ENCODE measurements around the gene CEMIP. TPM values are rescaled to one million over a fixed set of nuclear protein-coding genes. Genes with fewer than 3 reads are reported as not detected.
A peak's percentile ranks its signal among the peaks of the same experiment; 100 is the strongest.

The CEMIP gene
- total RNA-seq, 3 donors from 2014 or later: under 0.01 to 0.66 (median 0.59) TPM

DNA sequence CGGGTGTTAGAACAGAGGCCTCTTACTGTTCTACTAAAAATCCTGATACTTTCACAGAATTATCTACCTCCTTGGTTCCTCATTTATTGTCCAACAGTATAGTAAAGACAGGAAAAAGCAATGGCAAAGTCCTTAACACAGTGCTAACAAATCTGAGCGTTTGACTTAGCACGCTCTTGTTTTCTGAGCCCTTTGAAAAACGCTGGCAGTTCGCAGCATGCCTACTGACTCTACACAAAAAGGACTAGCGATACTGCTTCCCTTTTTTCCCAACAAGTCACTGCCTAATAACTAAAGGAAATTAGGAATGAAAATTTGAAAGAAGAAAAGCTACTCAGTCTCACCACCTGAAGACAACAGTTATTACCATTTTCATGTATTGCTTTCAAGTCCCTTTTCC, 34.8 kb upstream of the CEMIP start:
- intact Hi-C loops (cut with DNase I; ENCODE audit: low total_unique reads): no loop called here
- H3K27me3 ChIP-seq: no peaks in the 10 kb centered on the region
- H3K27ac ChIP-seq: no peak overlapping the region
- no peaks in the 10 kb centered on the region for H3K9me3 ChIP-seq
- H3K4me3 ChIP-seq: no peak overlapping the region
- H3K4me1 ChIP-seq: no peaks in the 10 kb centered on the region
- TF ChIP-seq POLR2A (IDR thresholded peaks at IDR 0.05) (no peak), POLR2AphosphoS5 (IDR thresholded peaks at IDR 0.05) (no peak)
- TF ChIP-seq, protein P1, sequence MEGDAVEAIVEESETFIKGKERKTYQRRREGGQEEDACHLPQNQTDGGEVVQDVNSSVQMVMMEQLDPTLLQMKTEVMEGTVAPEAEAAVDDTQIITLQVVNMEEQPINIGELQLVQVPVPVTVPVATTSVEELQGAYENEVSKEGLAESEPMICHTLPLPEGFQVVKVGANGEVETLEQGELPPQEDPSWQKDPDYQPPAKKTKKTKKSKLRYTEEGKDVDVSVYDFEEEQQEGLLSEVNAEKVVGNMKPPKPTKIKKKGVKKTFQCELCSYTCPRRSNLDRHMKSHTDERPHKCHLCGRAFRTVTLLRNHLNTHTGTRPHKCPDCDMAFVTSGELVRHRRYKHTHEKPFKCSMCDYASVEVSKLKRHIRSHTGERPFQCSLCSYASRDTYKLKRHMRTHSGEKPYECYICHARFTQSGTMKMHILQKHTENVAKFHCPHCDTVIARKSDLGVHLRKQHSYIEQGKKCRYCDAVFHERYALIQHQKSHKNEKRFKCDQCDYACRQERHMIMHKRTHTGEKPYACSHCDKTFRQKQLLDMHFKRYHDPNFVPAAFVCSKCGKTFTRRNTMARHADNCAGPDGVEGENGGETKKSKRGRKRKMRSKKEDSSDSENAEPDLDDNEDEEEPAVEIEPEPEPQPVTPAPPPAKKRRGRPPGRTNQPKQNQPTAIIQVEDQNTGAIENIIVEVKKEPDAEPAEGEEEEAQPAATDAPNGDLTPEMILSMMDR (IDR thresholded peaks at IDR 0.05): no peak
- no peak for DNase-seq (ENCODE audit: low spot score in 2 of 2)
- no peaks in the 10 kb centered on the region for H3K36me3 ChIP-seq

DNA sequence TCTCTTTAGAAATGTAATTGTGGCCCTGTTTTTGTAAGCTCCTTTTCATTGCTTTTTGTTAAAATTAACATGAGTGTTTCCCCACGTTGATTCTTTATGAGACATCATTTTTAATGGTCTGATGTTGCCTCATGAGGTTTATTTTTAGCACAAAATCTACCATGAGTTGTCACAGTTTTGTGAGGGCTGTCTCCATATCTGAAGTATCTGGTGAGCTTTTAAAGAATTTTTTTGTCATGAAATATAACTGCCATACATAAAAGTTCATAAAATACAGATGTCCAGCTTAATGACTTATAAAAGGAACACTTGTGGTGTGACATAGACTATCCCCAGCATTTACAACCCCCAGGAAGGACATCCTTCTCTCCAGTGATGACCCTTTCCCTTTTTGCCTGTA, 34.3 kb upstream of the CEMIP start:
- no peak overlapping the region for H3K27ac ChIP-seq
- no peaks in the 10 kb centered on the region for H3K4me1 ChIP-seq
- TF ChIP-seq, protein P1 (IDR thresholded peaks at IDR 0.05): no peak
- TF ChIP-seq POLR2A (IDR thresholded peaks at IDR 0.05): no peak
- no peak for TF ChIP-seq POLR2AphosphoS5 (IDR thresholded peaks at IDR 0.05)
- intact Hi-C loops (cut with DNase I; ENCODE audit: low total_unique reads): no loop called here
- H3K27me3 ChIP-seq: no peaks in the 10 kb centered on the region
- H3K4me3 ChIP-seq: no peak overlapping the region
- no peak for DNase-seq (ENCODE audit: low spot score in 2 of 2)
- no peaks in the 10 kb centered on the region for H3K36me3 ChIP-seq
- H3K9me3 ChIP-seq: no peaks in the 10 kb centered on the region

DNA sequence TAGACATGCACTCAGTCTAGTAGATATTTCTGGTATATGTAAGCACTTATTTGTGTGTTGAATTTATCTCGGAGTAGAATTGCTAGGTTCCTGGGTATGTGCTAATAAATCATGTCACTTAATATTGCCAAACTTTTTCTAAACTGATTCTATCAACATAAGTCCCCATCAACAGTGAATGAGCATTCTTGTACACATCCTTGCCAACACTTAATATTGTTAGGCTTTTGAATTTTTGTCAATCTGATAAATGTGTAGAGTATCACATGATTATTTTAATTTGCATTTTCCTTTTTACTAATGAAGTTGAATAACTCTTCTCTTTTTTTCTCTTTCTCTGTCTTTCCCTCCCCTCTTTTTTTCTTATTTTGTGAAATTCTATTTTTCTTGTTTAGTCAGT, 33.3 kb upstream of the CEMIP start:
- no peak for DNase-seq (ENCODE audit: low spot score in 2 of 2)
- H3K36me3 ChIP-seq: no peaks in the 10 kb centered on the region
- intact Hi-C loops (cut with DNase I; ENCODE audit: low total_unique reads): no loop called here
- no peaks in the 10 kb centered on the region for H3K4me1 ChIP-seq
- no peaks in the 10 kb centered on the region for H3K9me3 ChIP-seq
- H3K27ac ChIP-seq: no peak overlapping the region
- no peaks in the 10 kb centered on the region for H3K27me3 ChIP-seq
- no peak overlapping the region for H3K4me3 ChIP-seq
- TF ChIP-seq POLR2AphosphoS5 (IDR thresholded peaks at IDR 0.05) (no peak), POLR2A (IDR thresholded peaks at IDR 0.05) (no peak)
- TF ChIP-seq, protein P1 (IDR thresholded peaks at IDR 0.05): no peak

DNA sequence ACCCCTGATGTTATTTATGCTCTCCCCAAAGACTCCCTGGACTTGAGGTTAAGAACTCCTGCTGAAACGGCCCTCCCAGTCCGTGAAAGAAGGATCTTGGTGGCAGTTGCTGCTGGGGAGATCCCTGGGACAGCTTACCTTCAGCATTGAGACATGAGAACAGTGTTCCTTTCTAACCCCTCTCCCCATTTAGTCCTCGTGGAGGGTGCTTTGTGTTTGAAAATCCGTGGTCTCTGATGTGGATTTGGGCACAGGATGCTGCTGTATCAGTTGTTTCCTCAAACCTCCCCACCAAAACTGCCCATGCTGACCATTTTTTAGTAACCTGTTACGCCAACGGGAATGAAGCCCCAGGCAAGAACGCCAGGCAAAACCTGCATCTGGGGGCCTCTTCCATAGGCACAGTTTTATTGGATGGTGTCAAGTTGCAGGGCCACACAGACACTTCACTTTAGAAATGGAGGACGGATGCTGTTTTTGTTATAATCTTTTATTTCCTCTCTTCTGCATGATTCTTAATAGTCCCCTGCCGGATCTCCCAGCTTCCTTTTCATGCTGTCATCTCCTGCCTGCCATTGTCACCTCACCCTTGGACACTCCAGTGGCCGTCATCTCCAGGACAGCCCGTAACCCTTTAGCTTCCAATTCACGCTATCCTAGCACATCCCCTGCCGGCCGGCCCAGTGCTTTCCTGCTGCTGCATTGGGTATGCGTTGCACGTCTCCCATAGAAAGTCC, 31.7 kb upstream of the CEMIP start:
- Histone ChIP-seq H3K9me3 (no peaks in the 10 kb centered on the region), H3K36me3 (no peaks in the 10 kb centered on the region), H3K4me3 (no peak overlapping the region), H3K27me3 (no peaks in the 10 kb centered on the region), H3K27ac (no peak overlapping the region), H3K4me1 (no peaks in the 10 kb centered on the region)
- TF ChIP-seq POLR2AphosphoS5 (IDR thresholded peaks at IDR 0.05) (no peak), POLR2A (IDR thresholded peaks at IDR 0.05) (no peak)
- TF ChIP-seq, protein P1 (IDR thresholded peaks at IDR 0.05): no peak
- intact Hi-C loops (cut with DNase I; ENCODE audit: low total_unique reads): no loop called here
- DNase-seq (ENCODE audit: low spot score in 2 of 2): no peak

DNA sequence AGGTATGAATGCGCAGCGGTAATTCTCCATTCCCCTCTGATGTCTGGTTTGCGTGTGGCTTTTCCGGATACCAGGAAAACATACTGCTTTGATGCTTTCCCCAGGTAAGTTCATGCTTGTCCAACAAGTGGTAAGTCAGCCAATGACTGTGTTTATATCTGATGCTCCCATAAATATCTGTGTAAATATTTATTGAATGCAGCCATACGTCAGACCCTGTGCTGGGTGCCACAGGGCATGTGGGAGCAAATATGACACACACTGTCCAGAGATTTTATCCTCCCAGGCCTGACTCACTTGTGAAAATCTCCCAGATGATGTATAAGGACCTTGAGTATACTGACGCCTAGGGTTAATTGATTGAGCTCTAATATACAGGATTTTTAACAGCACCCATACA, 29.6 kb upstream of the CEMIP start:
- Histone ChIP-seq H3K9me3 (no peaks in the 10 kb centered on the region), H3K4me3 (no peak overlapping the region), H3K27ac (no peak overlapping the region), H3K4me1 (no peaks in the 10 kb centered on the region), H3K27me3 (no peaks in the 10 kb centered on the region), H3K36me3 (no peaks in the 10 kb centered on the region)
- TF ChIP-seq POLR2A (IDR thresholded peaks at IDR 0.05): no peak
- TF ChIP-seq POLR2AphosphoS5 (IDR thresholded peaks at IDR 0.05): peak in 1 of 3 donors; percentile 40
- DNase-seq (ENCODE audit: low spot score in 2 of 2): peak in 1 of 2 donors; percentile 59
- intact Hi-C loops (cut with DNase I; ENCODE audit: low total_unique reads): no loop called here

Data from breast epithelium (tissue), 4 donors.